OCI-LY1 (cell line): ENCODE measurements around the gene UPK3A.

Experiments
- H2AFZ ChIP-seq: fragments of 200-600 bp; sonication (generic), shearing (Covaris generic); 2 replicates; pipeline ENCODE4 v1.6.0; 2014; ENCODE audit warnings: antibody characterized with exemption, mild to moderate bottlenecking, low read length
- H3F3A ChIP-seq: fragments of 200-600 bp; sonication (generic), shearing (Covaris generic); 2 replicates; pipeline ENCODE4 v1.6.0; 2014; ENCODE audit warnings: mild to moderate bottlenecking, antibody characterized with exemption, low read length, moderate library complexity; ENCODE audit not compliant: insufficient read depth
- H3K27ac ChIP-seq: fragments of 200-600 bp; sonication (generic); 2 replicates; pipeline ENCODE4 v1.5.1; 2014; ENCODE audit warnings: low read length, mixed run types, mild to moderate bottlenecking, low read depth; ENCODE audit not compliant: poor library complexity, severe bottlenecking
- H3K27me3 ChIP-seq: fragments of 200-600 bp; sonication (generic); 2 replicates; pipeline ENCODE4 v1.6.0; 2014; ENCODE audit warnings: antibody characterized with exemption, mild to moderate bottlenecking, low read length, moderate library complexity; ENCODE audit not compliant: insufficient read depth
- H3K36me3 ChIP-seq: fragments of 200-600 bp; sonication (generic); 2 replicates; pipeline ENCODE4 v1.6.1; 2014; ENCODE audit warnings: mild to moderate bottlenecking, antibody characterized with exemption, low read length, moderate library complexity, mixed read lengths; ENCODE audit not compliant: insufficient read depth
- H3K4me1 ChIP-seq: fragments of 200-600 bp; sonication (generic); 2 replicates; pipeline ENCODE4 v1.5.1; 2014; ENCODE audit warnings: mild to moderate bottlenecking, low read length, moderate library complexity; ENCODE audit not compliant: insufficient read depth, severe bottlenecking
- H3K4me2 ChIP-seq: fragments of 200-600 bp; sonication (generic), shearing (Covaris generic); 2 replicates; pipeline ENCODE4 v1.6.1; 2014; ENCODE audit warnings: low read length
- H3K4me3 ChIP-seq: fragments of 200-600 bp; sonication (generic); 2 replicates; pipeline ENCODE4 v1.5.1; 2014; ENCODE audit warnings: low read length, low read depth, mild to moderate bottlenecking, mixed read lengths; ENCODE audit not compliant: poor library complexity, severe bottlenecking
- H3K79me2 ChIP-seq: fragments of 200-600 bp; shearing (Covaris generic); 2 replicates; pipeline ENCODE4 v1.6.1; 2016; ENCODE audit warnings: mixed run types, low read length, mixed read lengths; ENCODE audit not compliant: insufficient read depth
- H3K9ac ChIP-seq: fragments of 200-600 bp; sonication (generic), shearing (Covaris generic); 2 replicates; pipeline ENCODE4 v1.6.1; 2014; ENCODE audit warnings: mild to moderate bottlenecking, low read length, mixed read lengths
- H3K9me2 ChIP-seq: fragments of 200-600 bp; sonication (generic), shearing (Covaris generic); 2 replicates; pipeline ENCODE4 v1.6.1; 2014; ENCODE audit warnings: low read depth, mild to moderate bottlenecking, low read length, mixed read lengths
- H3K9me3 ChIP-seq: fragments of 200-600 bp; shearing (Covaris generic); 2 replicates; pipeline ENCODE4 v1.6.1; 2014; ENCODE audit warnings: low read length, mixed read lengths
- H4K20me1 ChIP-seq: fragments of 200-600 bp; sonication (generic), shearing (Covaris generic); 2 replicates; pipeline ENCODE4 v1.6.0; 2016; ENCODE audit warnings: mild to moderate bottlenecking, low read length; ENCODE audit not compliant: insufficient read depth
- EZH2 ChIP-seq: fragments of 200-600 bp; sonication (generic), shearing (Covaris generic); IDR thresholded peaks from 2 replicates; pipeline ENCODE4 v1.8.0; 2017; ENCODE audit warnings: borderline replicate concordance, mixed run types, mild to moderate bottlenecking, antibody characterized with exemption, low read length, moderate library complexity, mixed read lengths
- TF ChIP-seq, protein P1 (sequence below): fragments of 200-600 bp; sonication (generic), shearing (Covaris generic); IDR thresholded peaks from 2 replicates; pipeline ENCODE4 v1.5.1; 2017; ENCODE audit warnings: mild to moderate bottlenecking, antibody characterized with exemption, low read length, moderate library complexity, mixed read lengths

Gene UPK3A

DNA sequence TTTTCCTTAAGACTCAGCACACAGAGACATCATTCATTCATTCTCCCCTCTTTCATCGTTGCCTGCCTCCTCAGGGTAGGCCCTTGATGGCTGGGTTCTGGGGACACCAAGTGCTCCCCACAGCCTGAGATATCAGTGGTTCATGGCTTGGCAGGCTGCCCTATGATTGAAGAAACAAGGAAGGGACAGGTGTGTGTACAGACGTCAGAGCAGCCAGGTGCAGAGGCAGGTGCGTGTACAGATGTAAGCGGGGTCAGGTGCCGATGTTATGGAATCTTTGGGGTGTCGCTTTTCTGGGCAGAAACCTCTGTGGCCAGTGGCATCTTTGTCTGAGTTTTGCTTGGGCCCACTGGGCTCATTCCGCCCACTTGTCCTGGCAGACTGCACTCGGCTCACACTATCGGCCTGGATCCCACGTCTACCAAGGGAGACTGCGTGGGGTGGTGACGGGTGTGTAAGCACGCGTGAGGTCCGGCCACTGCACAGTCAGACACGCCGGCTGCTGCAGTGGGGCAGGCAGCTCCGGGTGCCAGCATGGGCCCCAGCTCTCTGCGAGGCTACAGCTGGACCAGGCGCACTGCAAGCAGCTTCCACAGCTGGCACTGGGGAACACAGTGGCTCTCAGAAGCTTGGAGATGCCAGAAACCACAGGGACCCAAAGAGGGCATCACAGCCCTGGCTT, 23.2 kb upstream of the UPK3A start:
- no peaks in the 10 kb centered on the region for H3K9me2 ChIP-seq
- H3K4me2 ChIP-seq: no peak overlapping the region
- H3K4me1 ChIP-seq: peaks cover 29% of the 10 kb centered on the region
- peaks cover 23% of the 10 kb centered on the region; the same call in 1 of the 2 replicates for H3K27me3 ChIP-seq
- H2AFZ ChIP-seq: no peak overlapping the region
- no peaks in the 10 kb centered on the region for H3F3A ChIP-seq
- H3K9ac ChIP-seq: no peak overlapping the region
- no peaks in the 10 kb centered on the region for H4K20me1 ChIP-seq
- H3K4me3 ChIP-seq: no peak overlapping the region
- no peak overlapping the region for H3K27ac ChIP-seq
- no peaks in the 10 kb centered on the region; the same call in 1 of the 2 replicates for H3K36me3 ChIP-seq
- no peaks in the 10 kb centered on the region for H3K79me2 ChIP-seq
- no peak for TF ChIP-seq EZH2
- TF ChIP-seq, protein P1, sequence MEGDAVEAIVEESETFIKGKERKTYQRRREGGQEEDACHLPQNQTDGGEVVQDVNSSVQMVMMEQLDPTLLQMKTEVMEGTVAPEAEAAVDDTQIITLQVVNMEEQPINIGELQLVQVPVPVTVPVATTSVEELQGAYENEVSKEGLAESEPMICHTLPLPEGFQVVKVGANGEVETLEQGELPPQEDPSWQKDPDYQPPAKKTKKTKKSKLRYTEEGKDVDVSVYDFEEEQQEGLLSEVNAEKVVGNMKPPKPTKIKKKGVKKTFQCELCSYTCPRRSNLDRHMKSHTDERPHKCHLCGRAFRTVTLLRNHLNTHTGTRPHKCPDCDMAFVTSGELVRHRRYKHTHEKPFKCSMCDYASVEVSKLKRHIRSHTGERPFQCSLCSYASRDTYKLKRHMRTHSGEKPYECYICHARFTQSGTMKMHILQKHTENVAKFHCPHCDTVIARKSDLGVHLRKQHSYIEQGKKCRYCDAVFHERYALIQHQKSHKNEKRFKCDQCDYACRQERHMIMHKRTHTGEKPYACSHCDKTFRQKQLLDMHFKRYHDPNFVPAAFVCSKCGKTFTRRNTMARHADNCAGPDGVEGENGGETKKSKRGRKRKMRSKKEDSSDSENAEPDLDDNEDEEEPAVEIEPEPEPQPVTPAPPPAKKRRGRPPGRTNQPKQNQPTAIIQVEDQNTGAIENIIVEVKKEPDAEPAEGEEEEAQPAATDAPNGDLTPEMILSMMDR: no peak
- no peaks in the 10 kb centered on the region for H3K9me3 ChIP-seq

DNA sequence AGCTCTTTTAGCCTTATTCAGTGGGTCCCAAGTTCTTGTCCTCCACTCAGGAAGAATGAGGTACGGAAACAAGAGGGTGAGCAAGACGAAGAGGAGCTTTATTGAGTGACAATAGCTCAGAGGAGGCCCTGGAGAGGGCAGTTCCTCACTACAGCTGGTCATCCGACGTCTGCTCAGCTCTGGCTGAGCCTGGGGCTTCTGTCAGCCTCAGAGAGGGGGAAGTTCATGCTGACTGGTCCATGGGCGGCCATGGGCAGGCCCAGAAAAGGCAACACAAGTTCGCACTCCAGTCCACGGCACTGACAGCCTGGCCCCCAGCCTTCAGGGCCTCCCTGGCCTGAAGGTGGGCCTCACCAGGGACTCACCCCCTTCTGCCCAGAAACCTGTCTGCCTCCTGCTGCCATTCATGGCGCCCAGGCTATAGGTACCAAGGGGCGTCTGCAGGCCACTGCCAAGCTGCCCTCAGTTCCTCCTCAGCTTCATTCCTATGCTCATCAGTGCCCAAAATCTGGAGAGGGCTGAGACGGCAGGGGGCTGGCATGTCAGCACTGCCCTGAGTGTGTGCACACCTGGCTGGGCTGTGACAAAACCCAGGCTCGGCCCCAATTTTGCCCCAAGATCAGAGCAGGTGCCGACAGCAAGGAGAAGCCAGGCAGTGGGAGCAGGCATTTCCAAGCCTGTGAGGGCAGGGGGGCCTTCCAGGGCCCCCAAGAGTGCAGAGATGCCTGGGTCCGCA, 22.4 kb upstream of the UPK3A start:
- no peak overlapping the region for H3K27ac ChIP-seq
- no peak overlapping the region for H2AFZ ChIP-seq
- no peaks in the 10 kb centered on the region for H3K79me2 ChIP-seq
- no peaks in the 10 kb centered on the region for H3K9me2 ChIP-seq
- no peaks in the 10 kb centered on the region; the same call in 1 of the 2 replicates for H3K36me3 ChIP-seq
- H3K27me3 ChIP-seq: peaks cover 21% of the 10 kb centered on the region; the same call in 1 of the 2 replicates
- no peaks in the 10 kb centered on the region for H3K9me3 ChIP-seq
- no peaks in the 10 kb centered on the region for H3F3A ChIP-seq
- TF ChIP-seq EZH2: no peak
- TF ChIP-seq, protein P1: no peak
- H3K9ac ChIP-seq: no peak overlapping the region
- H3K4me1 ChIP-seq: peaks cover 29% of the 10 kb centered on the region
- peak overlapping the region; percentile 4; the same call in 1 of the 2 replicates for H3K4me2 ChIP-seq
- no peak overlapping the region for H3K4me3 ChIP-seq
- H4K20me1 ChIP-seq: no peaks in the 10 kb centered on the region

DNA sequence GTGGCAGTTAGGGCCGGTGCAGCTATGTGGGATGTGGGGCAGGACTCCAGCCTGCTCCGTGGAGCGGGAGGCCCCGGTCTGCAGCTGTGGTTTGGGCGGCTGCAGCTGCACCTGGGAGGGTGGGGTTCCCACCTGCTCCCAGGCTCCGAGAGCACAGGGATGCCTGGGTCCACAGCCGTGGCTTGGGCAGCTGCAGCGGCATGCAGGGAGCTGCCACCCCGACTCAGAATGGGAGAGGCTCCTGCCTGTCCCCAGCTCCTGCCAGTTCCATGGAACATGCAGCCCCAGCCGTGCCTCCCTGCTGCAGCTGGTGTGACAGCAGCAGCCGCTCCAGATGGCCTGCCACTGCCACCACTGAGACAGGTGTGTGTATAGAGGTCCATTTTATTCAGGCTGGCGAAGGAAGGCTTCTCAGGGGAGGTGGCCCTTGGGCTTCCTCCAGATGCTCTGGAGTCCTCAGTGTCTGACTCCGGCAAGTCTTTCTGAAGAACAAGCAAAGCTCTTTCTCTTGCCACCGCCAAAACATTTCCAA, 21.8 kb upstream of the UPK3A start:
- peak overlapping the region; percentile 4; the same call in 1 of the 2 replicates for H3K4me2 ChIP-seq
- peaks cover 29% of the 10 kb centered on the region for H3K4me1 ChIP-seq
- no peak for TF ChIP-seq EZH2
- TF ChIP-seq, protein P1: no peak
- no peaks in the 10 kb centered on the region; the same call in 1 of the 2 replicates for H3K36me3 ChIP-seq
- no peaks in the 10 kb centered on the region for H4K20me1 ChIP-seq
- no peak overlapping the region for H2AFZ ChIP-seq
- H3K9me3 ChIP-seq: no peaks in the 10 kb centered on the region
- H3K27me3 ChIP-seq: peaks cover 17% of the 10 kb centered on the region; the same call in 1 of the 2 replicates
- H3K79me2 ChIP-seq: no peaks in the 10 kb centered on the region
- H3K9ac ChIP-seq: no peak overlapping the region
- no peak overlapping the region for H3K4me3 ChIP-seq
- no peaks in the 10 kb centered on the region for H3F3A ChIP-seq
- no peaks in the 10 kb centered on the region for H3K9me2 ChIP-seq
- peak overlapping the region; percentile 25 for H3K27ac ChIP-seq
